Stimulated activated memory B cell treated with anti-CD40 and anti-IgM and Interleukin-4, amounts not matched to agents 10 μg/mL and 1 μg/mL and 100 μg/mL, for 72 hours (primary cell): ENCODE measurements around the gene KLHL3.
"Not testable (repeated sequence)": the region's sequence is repeated elsewhere in the genome, so short reads cannot be mapped to it uniquely, and the experiment has no call there.

Experiments used
- ATAC-seq: fragments of 150-1000 bp; cut with Tn5 transposase; 2 replicates; pipeline ENCODE4 v1.10.0; 2021
- H3K27ac Mint-ChIP-seq: one replicate; pipeline ENCODE4 v1.8.0; 2022; ENCODE audit warnings: mild to moderate bottlenecking, mixed read lengths
- H3K27me3 Mint-ChIP-seq: one replicate; pipeline ENCODE4 v1.8.0; 2022; ENCODE audit warnings: mixed read lengths
- H3K36me3 Mint-ChIP-seq: one replicate; pipeline ENCODE4 v1.8.0; 2022; ENCODE audit warnings: mixed read lengths
- H3K4me1 Mint-ChIP-seq: one replicate; pipeline ENCODE4 v1.8.0; 2022; ENCODE audit warnings: mixed read lengths
- H3K4me3 Mint-ChIP-seq: one replicate; pipeline ENCODE4 v1.8.0; 2022; ENCODE audit warnings: mild to moderate bottlenecking, moderate library complexity, mixed read lengths
- H3K9me3 Mint-ChIP-seq: one replicate; pipeline ENCODE4 v1.8.0; 2022; ENCODE audit warnings: mixed read lengths

KLHL3 gene

DNA sequence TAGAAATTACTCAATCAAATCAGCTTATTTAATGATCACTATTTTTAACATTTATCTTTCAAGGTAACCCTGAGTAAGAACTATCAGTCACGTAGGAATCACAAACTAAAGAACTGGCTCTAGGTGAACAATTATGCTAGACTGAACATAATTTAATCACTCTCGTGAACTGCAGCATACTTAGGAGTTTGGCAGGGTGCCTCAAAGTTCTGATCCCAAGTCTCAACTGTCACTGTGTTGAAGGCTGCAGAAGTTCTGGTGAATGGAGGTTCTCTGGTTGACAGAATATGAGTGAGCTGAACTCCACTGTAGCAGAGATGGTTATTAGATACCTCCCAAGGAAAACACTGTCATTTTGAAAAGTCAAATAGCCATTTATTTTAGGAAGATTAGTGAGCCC lies 89.1 kb downstream of the KLHL3 start:
- Mint-ChIP-seq H3K4me1 (no peaks in the 10 kb centered on the region), H3K27me3 (no peaks in the 10 kb centered on the region), H3K36me3 (peaks cover 28% of the 10 kb centered on the region), H3K9me3 (peaks cover 3% of the 10 kb centered on the region), H3K27ac (no peak overlapping the region), H3K4me3 (no peak overlapping the region)
- ATAC-seq, result no peak

DNA sequence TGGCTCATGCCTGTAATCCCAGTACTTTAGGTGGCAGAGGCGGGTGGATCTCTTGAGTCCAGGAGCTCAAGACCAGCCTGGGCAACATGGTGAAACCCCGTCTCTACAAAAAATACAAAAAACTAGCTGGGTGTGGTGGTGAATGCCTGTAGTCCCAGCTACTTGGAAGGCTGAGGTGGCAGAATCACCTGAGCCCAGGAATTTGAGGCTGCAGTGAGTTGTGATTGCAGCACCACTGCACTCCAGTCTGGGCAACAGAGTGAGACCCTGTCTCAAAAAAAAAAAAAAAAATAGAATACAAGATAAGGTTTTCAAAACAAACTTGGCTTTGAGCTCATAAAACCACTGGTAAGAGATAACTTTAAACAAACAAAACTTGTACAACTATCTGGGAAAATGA lies 92.8 kb downstream of the KLHL3 start:
- not testable (repeated sequence) for ATAC-seq, H3K27me3 Mint-ChIP-seq, H3K4me1 Mint-ChIP-seq, H3K4me3 Mint-ChIP-seq, H3K27ac Mint-ChIP-seq, H3K9me3 Mint-ChIP-seq
- peaks cover 23% of the 10 kb centered on the region for H3K36me3 Mint-ChIP-seq

DNA sequence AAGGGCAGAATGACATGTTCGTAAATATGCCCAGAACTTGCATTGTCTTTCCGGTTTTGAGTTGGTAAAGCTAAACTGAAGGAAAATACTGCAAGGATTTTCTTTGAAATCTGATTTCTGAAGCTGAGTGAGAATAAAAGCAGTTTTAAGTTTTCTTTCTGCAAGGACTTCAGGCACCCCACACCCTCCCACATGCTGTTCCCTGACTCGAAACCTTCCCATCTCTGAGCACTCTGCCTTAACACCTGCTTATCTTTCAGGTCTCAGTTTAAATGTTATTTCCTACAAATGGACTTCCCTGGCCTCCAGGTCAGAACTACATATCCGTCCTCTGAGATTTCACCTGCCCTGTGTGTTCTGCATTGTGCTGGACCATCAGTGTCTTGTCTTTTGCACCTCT lies 93.8 kb downstream of the KLHL3 start:
- Mint-ChIP-seq H3K9me3 (peaks cover 3% of the 10 kb centered on the region), H3K27me3 (no peaks in the 10 kb centered on the region), H3K4me3 (no peak overlapping the region), H3K4me1 (no peaks in the 10 kb centered on the region), H3K36me3 (peaks cover 32% of the 10 kb centered on the region), H3K27ac (no peak overlapping the region)
- ATAC-seq, result no peak

- Mint-ChIP-seq H3K9me3 (peaks cover 3% of the 10 kb centered on the region), H3K36me3 (peaks cover 28% of the 10 kb centered on the region), H3K27ac (no peak overlapping the region), H3K4me1 (no peaks in the 10 kb centered on the region), H3K27me3 (no peaks in the 10 kb centered on the region), H3K4me3 (no peak overlapping the region)
- no peak for ATAC-seq
Measured at GRCh38 chr5:137641148-137641547, 94.7 kb downstream of the KLHL3 start.

GRCh38 chr5:137639645-137640044 lies 96.2 kb downstream of the KLHL3 start:
- Mint-ChIP-seq H3K27me3 (no peaks in the 10 kb centered on the region), H3K36me3 (peaks cover 13% of the 10 kb centered on the region), H3K4me1 (no peaks in the 10 kb centered on the region), H3K27ac (no peak overlapping the region), H3K9me3 (no peaks in the 10 kb centered on the region), H3K4me3 (no peak overlapping the region)
- no peak for ATAC-seq

DNA sequence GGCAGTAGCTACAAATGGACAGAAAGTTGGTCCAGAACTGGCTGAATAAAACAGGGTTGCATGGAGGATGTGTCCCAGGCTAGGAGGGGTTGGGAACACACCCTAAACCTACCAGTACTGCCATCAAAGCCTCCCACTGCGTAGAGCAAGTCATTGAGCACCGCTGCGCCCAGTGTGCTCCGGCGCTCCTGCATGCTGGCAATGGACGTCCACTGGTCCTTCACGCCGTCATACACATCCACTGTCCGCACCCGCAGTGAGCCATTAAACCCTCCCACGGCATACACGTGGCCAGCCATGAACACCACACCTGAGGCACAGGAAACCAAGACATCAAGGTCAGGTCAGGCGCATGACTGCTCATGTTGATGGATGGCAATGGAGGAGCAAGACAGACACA lies 97.0 kb downstream of the KLHL3 start:
- no peak for ATAC-seq
- H3K27me3 Mint-ChIP-seq, result no peaks in the 10 kb centered on the region
- no peaks in the 10 kb centered on the region for H3K9me3 Mint-ChIP-seq
- H3K27ac Mint-ChIP-seq, result no peak overlapping the region
- no peak overlapping the region for H3K4me3 Mint-ChIP-seq
- H3K4me1 Mint-ChIP-seq, result no peaks in the 10 kb centered on the region
- H3K36me3 Mint-ChIP-seq, result peaks cover 10% of the 10 kb centered on the region

- peaks cover 18% of the 10 kb centered on the region for H3K36me3 Mint-ChIP-seq
- H3K27ac Mint-ChIP-seq, result no peak overlapping the region
- no peak for ATAC-seq
- H3K4me1 Mint-ChIP-seq, result no peaks in the 10 kb centered on the region
- H3K4me3 Mint-ChIP-seq, result no peak overlapping the region
- H3K27me3 Mint-ChIP-seq, result no peaks in the 10 kb centered on the region
- no peaks in the 10 kb centered on the region for H3K9me3 Mint-ChIP-seq
Measured at GRCh38 chr5:137636830-137637714, 98.8 kb downstream of the KLHL3 start.

DNA sequence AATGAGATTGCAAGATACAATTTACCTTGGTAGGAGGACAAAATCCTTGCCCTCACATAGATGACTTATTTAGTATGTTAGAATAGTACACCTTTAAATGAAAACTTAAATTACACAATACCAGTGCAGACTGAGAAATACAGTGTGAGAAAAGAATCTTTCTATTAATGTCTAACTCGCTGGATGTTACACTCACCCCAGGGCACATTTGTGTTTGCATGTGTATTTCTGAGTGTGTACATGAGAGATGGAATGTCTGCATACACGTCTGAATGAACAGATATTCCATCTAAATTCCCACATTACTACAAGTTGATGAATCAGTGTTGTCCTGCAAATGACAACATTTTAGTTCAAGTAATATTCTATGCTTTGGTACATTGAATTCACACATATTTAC lies 99.8 kb downstream of the KLHL3 start:
- ATAC-seq, result no peak
- Mint-ChIP-seq H3K27ac (no peak overlapping the region), H3K4me1 (no peaks in the 10 kb centered on the region), H3K4me3 (no peak overlapping the region), H3K27me3 (no peaks in the 10 kb centered on the region), H3K36me3 (peaks cover 21% of the 10 kb centered on the region), H3K9me3 (no peaks in the 10 kb centered on the region)

DNA sequence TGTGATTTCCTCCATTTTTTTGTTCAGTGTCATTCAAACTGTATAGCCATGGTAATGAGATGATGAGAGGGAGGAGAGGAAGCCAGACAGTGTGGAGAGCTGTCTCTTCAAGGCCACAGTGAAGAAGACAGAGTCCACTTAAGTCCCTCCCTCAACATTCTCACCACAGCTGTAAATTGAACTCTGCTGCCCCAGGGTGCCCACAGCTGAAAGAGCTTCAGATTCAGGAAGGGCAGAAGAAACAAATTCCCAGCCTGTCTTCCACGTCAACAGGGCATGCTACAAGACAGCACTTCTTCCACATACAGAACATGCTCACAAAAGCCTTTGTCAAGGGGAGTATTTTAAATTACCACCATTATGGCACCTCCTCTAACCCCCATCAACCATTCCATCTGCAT lies 100.4 kb downstream of the KLHL3 start:
- Mint-ChIP-seq H3K4me3 (no peak overlapping the region), H3K27ac (no peak overlapping the region), H3K27me3 (no peaks in the 10 kb centered on the region), H3K36me3 (peaks cover 21% of the 10 kb centered on the region), H3K9me3 (no peaks in the 10 kb centered on the region), H3K4me1 (no peaks in the 10 kb centered on the region)
- no peak for ATAC-seq

- peaks cover 21% of the 10 kb centered on the region for H3K36me3 Mint-ChIP-seq
- no peaks in the 10 kb centered on the region for H3K9me3 Mint-ChIP-seq
- H3K4me3 Mint-ChIP-seq, result no peak overlapping the region
- no peak overlapping the region for H3K27ac Mint-ChIP-seq
- ATAC-seq, result no peak
- H3K27me3 Mint-ChIP-seq, result no peaks in the 10 kb centered on the region
- H3K4me1 Mint-ChIP-seq, result no peaks in the 10 kb centered on the region
Measured at GRCh38 chr5:137633896-137634295, 102.0 kb downstream of the KLHL3 start.

GRCh38 chr5:137632716-137633115 lies 103.2 kb downstream of the KLHL3 start:
- Mint-ChIP-seq H3K4me3 (no peak overlapping the region), H3K27ac (no peak overlapping the region), H3K4me1 (no peaks in the 10 kb centered on the region), H3K9me3 (no peaks in the 10 kb centered on the region), H3K36me3 (peaks cover 18% of the 10 kb centered on the region), H3K27me3 (no peaks in the 10 kb centered on the region)
- ATAC-seq, result no peak

DNA sequence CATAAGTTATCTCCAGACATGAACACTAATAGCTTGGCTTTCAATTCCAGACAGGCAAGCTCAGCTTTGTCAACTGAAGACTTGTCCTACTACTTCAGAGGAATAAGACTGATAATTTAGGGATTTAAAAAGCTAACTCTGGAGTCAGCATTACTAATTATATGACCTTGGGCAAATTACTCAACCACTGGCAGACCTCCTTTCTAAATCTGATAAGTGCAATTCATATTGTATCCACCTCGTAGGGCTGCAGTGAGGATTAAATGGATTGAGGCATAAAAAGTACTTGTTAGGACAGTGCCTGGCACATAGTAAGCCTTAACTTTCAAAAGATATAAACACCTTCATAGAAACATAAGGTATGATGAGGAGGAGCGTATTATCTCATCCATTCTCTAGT lies 104.4 kb downstream of the KLHL3 start:
- Mint-ChIP-seq H3K4me1 (no peaks in the 10 kb centered on the region), H3K27me3 (no peaks in the 10 kb centered on the region), H3K27ac (no peak overlapping the region), H3K4me3 (no peak overlapping the region), H3K9me3 (no peaks in the 10 kb centered on the region), H3K36me3 (peaks cover 11% of the 10 kb centered on the region)
- ATAC-seq, result no peak

DNA sequence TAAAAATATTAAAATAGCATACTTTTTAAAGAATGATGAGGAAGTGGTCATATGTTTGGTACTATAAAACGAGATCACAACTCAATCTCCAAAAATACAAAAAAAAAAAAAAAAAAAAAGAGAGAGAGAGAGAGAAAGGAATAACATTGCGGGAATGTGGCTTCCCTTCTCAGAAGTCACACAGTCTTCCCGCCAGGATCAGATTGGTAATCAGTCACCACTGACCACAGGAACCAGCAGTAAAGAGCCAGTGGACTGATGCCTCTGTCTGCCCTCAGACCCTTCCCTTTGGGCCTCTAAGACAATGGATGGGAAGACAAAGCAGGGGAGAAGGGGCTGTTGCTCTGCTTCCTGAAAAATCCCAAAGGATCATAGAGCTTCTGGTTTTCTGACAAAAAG lies 104.9 kb downstream of the KLHL3 start:
- peaks cover 11% of the 10 kb centered on the region for H3K36me3 Mint-ChIP-seq
- no peaks in the 10 kb centered on the region for H3K9me3 Mint-ChIP-seq
- H3K4me3 Mint-ChIP-seq, result no peak overlapping the region
- no peaks in the 10 kb centered on the region for H3K4me1 Mint-ChIP-seq
- H3K27me3 Mint-ChIP-seq, result no peaks in the 10 kb centered on the region
- no peak for ATAC-seq
- H3K27ac Mint-ChIP-seq, result no peak overlapping the region

GRCh38 chr5:137630216-137630971 lies 105.5 kb downstream of the KLHL3 start:
- no peak overlapping the region for H3K27ac Mint-ChIP-seq
- H3K27me3 Mint-ChIP-seq, result no peaks in the 10 kb centered on the region
- no peaks in the 10 kb centered on the region for H3K4me1 Mint-ChIP-seq
- H3K9me3 Mint-ChIP-seq, result no peaks in the 10 kb centered on the region
- H3K36me3 Mint-ChIP-seq, result peaks cover 11% of the 10 kb centered on the region
- no peak overlapping the region for H3K4me3 Mint-ChIP-seq
- no peak for ATAC-seq

GRCh38 chr5:137629646-137630045 lies 106.2 kb downstream of the KLHL3 start:
- Mint-ChIP-seq H3K27ac (no peak overlapping the region), H3K36me3 (peaks cover 11% of the 10 kb centered on the region), H3K4me3 (no peak overlapping the region), H3K9me3 (no peaks in the 10 kb centered on the region), H3K4me1 (no peaks in the 10 kb centered on the region), H3K27me3 (no peaks in the 10 kb centered on the region)
- ATAC-seq, result peak; percentile 64

- Mint-ChIP-seq H3K9me3 (no peaks in the 10 kb centered on the region), H3K27me3 (no peaks in the 10 kb centered on the region), H3K36me3 (peaks cover 9% of the 10 kb centered on the region), H3K4me1 (peaks cover 4% of the 10 kb centered on the region), H3K27ac (no peak overlapping the region), H3K4me3 (no peak overlapping the region)
- no peak for ATAC-seq
Measured at GRCh38 chr5:137627706-137628105, 108.2 kb downstream of the KLHL3 start.
